Adrenal gland (tissue), 12 donors: ENCODE measurements around the gene MVB12B. TPM values are rescaled to one million over a fixed set of nuclear protein-coding genes. Genes with fewer than 3 reads are reported as not detected.

Source experiments
- DNase-seq, 7 donors: peaks; one replicate each; pipeline ENCODE4 v3.0.0-alpha.2; 2019 to 2020
- H3K27ac ChIP-seq, 5 donors: fragments of 200-600 bp; sonication (generic) in 4 of 5; 1 replicate in 3 of 5; 2 replicates in 2 of 5; pipeline versions ENCODE4 v1.5.1 to v1.8.0; 2016 to 2020; ENCODE audit warnings: mild to moderate bottlenecking in 1 of 5
- H3K27me3 ChIP-seq: fragments of 200-600 bp; 2 replicates; pipeline ENCODE4 v1.8.0; 2021
- H3K36me3 ChIP-seq, 2 donors: fragments of 200-600 bp; replicated peaks in 1 of 2; 1 replicate in 1 of 2; 2 replicates in 1 of 2; pipeline versions ENCODE4 v1.5.1 to v1.8.0; 2018 to 2022
- H3K4me1 ChIP-seq, 2 donors: fragments of 200-600 bp; replicated peaks in 1 of 2; 1 replicate in 1 of 2; 2 replicates in 1 of 2; pipeline versions ENCODE4 v1.5.1 to v1.8.0; 2018 to 2021
- H3K4me3 ChIP-seq, 4 donors: fragments of 200-600 bp; sonication (generic) in 3 of 4; one replicate each; pipeline ENCODE4 v1.5.1; 2016 to 2018
- H3K9me3 ChIP-seq, 3 donors: fragments of 200-600 bp; sonication (generic) in 1 of 3; replicated peaks in 1 of 3; 1 replicate in 2 of 3; 2 replicates in 1 of 3; pipeline versions ENCODE4 v1.5.1 to v1.8.0; 2016 to 2021
- POLR2A ChIP-seq, 2 donors: fragments of 450-650 bp; IDR thresholded peaks; one replicate each; pipeline ENCODE4 v1.6.1; 2017; ENCODE audit warnings: antibody characterized with exemption in 2 of 2, mild to moderate bottlenecking in 2 of 2, moderate library complexity in 1 of 2
- WGBS, 4 donors: extraction: QIAGEN DNeasy Blood & Tissue Kit in 2 of 4; methylation state at CpG; one replicate each; pipeline versions ENCODE4 v1.1.5 to v1.1.7; 2013 to 2017; 5-methylcytosine and 5-hydroxymethylcytosine counted together
- intact Hi-C, 2 donors: fragments of 100-400 bp; cut with DNase I; formaldehyde crosslinking; loops; one replicate each; pipeline versions ENCODE4 v1.14.1 to v1.15.0; 2022 to 2023
- polyA plus RNA-seq, 3 donors: library from polyadenylated mRNA; stranded (reverse); fragments of 200-250 nt in 2 of 3; fragments of 350-450 nt in 1 of 3; fragmentation: Illumina TruSeq in 1 of 3; extraction: RNeasy Lipid Tissue Mini Kit (QIAGEN cat#74804) in 1 of 3; gene quantifications; one replicate each; pipeline ENCODE4 v1.2.3, GENCODE V29; 2013 to 2014
- total RNA-seq, 9 donors: library from RNA; depleted of rRNA in 4 of 9; stranded (reverse); fragments of >200 nt in 4 of 9; fragments of 120-200 nt in 1 of 9; fragmentation: NEBNext Ultra II Directional in 1 of 9; extraction: Animal tissue kit (Norgen Biotek cat#: 25700) in 1 of 9; gene quantifications; one replicate each; pipeline versions ENCODE4 v1.1.0 to v1.2.4, GENCODE V29; 2013 to 2023
- TF ChIP-seq, protein P1 (sequence below), 6 experiments: fragments of 450-650 bp in 4 of 6; fragments of 200-600 bp in 2 of 6; sonication (generic) in 1 of 6; IDR thresholded peaks; 1 replicate in 5 of 6; 2 replicates in 1 of 6; pipeline versions ENCODE4 v1.5.1 to v1.8.0; 2016 to 2021; ENCODE audit warnings: antibody characterized with exemption in 6 of 6, mild to moderate bottlenecking in 2 of 6, moderate library complexity in 1 of 6
- donor health status: healthy with polysubstance abuse.
- donor health status: Bipolar disorder and iron deficiency.
- donor health status: DM: yes; HTN: yes; CAD: no.
- donor health status: DM: no; HTN: no; CAD: no.
- donor health status: DM: no; HTN: no; CAD: no.
- donor health status: DM: yes; HTN: yes; CAD: no.

The MVB12B gene
- total and polyA plus RNA-seq, 12 donors, result 3.7 to 20.5 (median 12.8) TPM

DNA sequence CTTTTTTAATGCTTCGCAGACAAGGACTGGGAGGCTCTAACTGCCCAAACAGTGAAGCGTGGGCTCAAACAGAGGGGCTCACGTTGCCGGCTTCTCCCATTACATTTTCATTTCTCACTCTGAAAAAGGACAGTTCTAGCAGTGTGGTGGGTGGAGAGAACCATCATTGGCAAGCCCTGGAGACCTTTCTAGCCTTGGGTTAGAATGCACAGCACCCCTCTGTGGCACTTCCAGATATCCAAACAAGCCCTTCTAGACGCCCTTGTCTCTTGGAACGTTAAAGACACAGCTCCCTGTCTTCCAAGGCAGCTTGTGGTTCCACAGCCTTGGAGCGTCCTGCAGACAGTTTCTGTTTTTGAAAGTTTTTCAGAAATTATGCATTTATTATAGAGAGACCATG, 52.1 kb downstream of the MVB12B start:
- TF ChIP-seq, protein P1, sequence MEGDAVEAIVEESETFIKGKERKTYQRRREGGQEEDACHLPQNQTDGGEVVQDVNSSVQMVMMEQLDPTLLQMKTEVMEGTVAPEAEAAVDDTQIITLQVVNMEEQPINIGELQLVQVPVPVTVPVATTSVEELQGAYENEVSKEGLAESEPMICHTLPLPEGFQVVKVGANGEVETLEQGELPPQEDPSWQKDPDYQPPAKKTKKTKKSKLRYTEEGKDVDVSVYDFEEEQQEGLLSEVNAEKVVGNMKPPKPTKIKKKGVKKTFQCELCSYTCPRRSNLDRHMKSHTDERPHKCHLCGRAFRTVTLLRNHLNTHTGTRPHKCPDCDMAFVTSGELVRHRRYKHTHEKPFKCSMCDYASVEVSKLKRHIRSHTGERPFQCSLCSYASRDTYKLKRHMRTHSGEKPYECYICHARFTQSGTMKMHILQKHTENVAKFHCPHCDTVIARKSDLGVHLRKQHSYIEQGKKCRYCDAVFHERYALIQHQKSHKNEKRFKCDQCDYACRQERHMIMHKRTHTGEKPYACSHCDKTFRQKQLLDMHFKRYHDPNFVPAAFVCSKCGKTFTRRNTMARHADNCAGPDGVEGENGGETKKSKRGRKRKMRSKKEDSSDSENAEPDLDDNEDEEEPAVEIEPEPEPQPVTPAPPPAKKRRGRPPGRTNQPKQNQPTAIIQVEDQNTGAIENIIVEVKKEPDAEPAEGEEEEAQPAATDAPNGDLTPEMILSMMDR (IDR thresholded peaks at IDR 0.05), result no peak
- no peak for TF ChIP-seq POLR2A (IDR thresholded peaks at IDR 0.05)
- Histone ChIP-seq H3K27ac (no peak overlapping the region), H3K9me3 (no peaks in the 10 kb centered on the region), H3K4me1 (peaks cover 0 to 15% of the 10 kb centered on the region in 2 donors), H3K36me3 (no peaks in the 10 kb centered on the region), H3K4me3 (no peak overlapping the region), H3K27me3 (no peaks in the 10 kb centered on the region)
- intact Hi-C loops, result no loop called here
- WGBS, 4 donors, result 86 to 91% (median 89%) methylated on average over 7 of the region's 7 CpGs
- DNase-seq, result no peak

GRCh38 chr9:126379661-126380360, 53.2 kb downstream of the MVB12B start:
- peaks cover 0 to 15% of the 10 kb centered on the region in 2 donors for H3K4me1 ChIP-seq
- H3K9me3 ChIP-seq, result no peaks in the 10 kb centered on the region
- peak in 1 of 7 donors; percentile 45 for DNase-seq
- intact Hi-C loops, result loop anchor here in 1 of 2 donors (10.0 kb wide), 1 partner anchor 45 kb away; no protein-coding TSS in a partner anchor
- H3K27ac ChIP-seq, result no peak overlapping the region
- TF ChIP-seq, protein P1 (IDR thresholded peaks at IDR 0.05), result no peak
- TF ChIP-seq POLR2A (IDR thresholded peaks at IDR 0.05), result no peak
- H3K36me3 ChIP-seq, result no peaks in the 10 kb centered on the region
- WGBS, 4 donors, result 67 to 78% (median 68%) methylated on average over 9 of the region's 9 CpGs
- no peak overlapping the region for H3K4me3 ChIP-seq
- H3K27me3 ChIP-seq, result no peaks in the 10 kb centered on the region

DNA sequence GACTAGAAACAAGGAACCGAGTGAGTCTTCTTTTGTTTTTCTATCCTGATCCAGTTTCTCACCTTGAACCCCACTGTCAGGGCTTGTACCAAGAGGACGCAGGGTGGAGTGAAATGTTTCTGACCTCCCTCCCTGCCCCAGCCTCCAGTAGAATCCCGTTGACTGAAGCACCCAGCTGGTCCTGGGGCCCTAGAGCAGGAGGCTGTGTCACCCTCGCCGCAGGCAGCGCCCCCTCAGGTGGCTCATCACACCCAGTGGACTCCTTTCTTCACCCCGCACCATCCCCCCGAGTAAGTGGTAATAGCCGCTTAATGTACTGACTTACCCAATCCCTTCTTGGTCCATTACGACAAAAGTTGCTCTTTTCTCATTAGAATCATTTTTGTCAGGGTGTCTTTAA, 53.8 kb downstream of the MVB12B start:
- Histone ChIP-seq H3K4me3 (no peak overlapping the region), H3K27ac (no peak overlapping the region), H3K4me1 (peaks cover 0 to 15% of the 10 kb centered on the region in 2 donors), H3K9me3 (no peaks in the 10 kb centered on the region), H3K36me3 (no peaks in the 10 kb centered on the region), H3K27me3 (no peaks in the 10 kb centered on the region)
- no peak for TF ChIP-seq POLR2A (IDR thresholded peaks at IDR 0.05)
- TF ChIP-seq, protein P1 (IDR thresholded peaks at IDR 0.05), result no peak
- WGBS, 4 donors, result 92 to 95% (median 92%) methylated on average over 10 of the region's 10 CpGs
- intact Hi-C loops, result loop anchor here in 1 of 2 donors (10.0 kb wide), 1 partner anchor 46 kb away; no protein-coding TSS in a partner anchor
- DNase-seq, result peak in 1 of 7 donors; percentile 34

DNA sequence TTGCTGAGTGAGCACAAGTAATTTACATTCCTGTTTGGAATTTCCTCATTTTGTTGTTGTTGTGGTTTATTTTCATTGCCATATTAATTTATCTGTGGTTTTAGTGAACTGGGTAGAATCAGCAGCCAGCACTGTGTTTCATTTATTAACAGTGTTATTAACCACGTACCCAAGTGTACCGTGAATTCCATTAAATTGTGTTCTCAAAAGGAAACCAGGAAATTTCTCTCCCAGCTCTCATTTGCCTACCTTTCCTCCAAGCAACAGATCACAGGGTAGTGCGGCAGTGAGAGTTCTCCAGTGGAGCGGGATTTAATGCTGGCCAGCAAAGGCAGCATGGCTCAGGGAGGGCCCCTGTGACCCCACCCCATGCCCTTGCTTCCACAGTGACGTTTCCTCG, 54.6 kb downstream of the MVB12B start:
- no peaks in the 10 kb centered on the region for H3K36me3 ChIP-seq
- intact Hi-C loops, result loop anchor here in 1 of 2 donors (10.0 kb wide), 1 partner anchor 46 kb away; no protein-coding TSS in a partner anchor
- WGBS, 4 donors, result 96 to 98% (median 97%) methylated on average over 6 of the region's 6 CpGs
- no peak overlapping the region for H3K27ac ChIP-seq
- peak in 1 of 7 donors; percentile 20 for DNase-seq
- H3K9me3 ChIP-seq, result no peaks in the 10 kb centered on the region
- no peaks in the 10 kb centered on the region for H3K27me3 ChIP-seq
- peaks cover 0 to 12% of the 10 kb centered on the region in 2 donors for H3K4me1 ChIP-seq
- H3K4me3 ChIP-seq, result no peak overlapping the region
- TF ChIP-seq, protein P1 (IDR thresholded peaks at IDR 0.05), result no peak
- TF ChIP-seq POLR2A (IDR thresholded peaks at IDR 0.05), result no peak
